GM19328 (cell line): ENCODE results near the gene CEP70.
"Not testable (repeated sequence)": the region's sequence is repeated elsewhere in the genome, so short reads cannot be mapped to it uniquely, and the experiment has no call there.

Source experiments
- ATAC-seq: cut with Tn5 transposase; IDR thresholded peaks from one replicate; pipeline ENCODE4 v1.9.1; 2021; ENCODE audit warnings: mild to moderate bottlenecking, moderate library complexity; ENCODE audit not compliant: unreplicated experiment

Gene CEP70

GRCh38 chr3:138455801-138456716, 138.0 kb downstream of the CEP70 start:
- no peak for ATAC-seq

GRCh38 chr3:138453940-138454339, 140.1 kb downstream of the CEP70 start:
- ATAC-seq = not testable (repeated sequence)

- no peak for ATAC-seq
Measured at GRCh38 chr3:138452436-138452835, 141.6 kb downstream of the CEP70 start.

- no peak for ATAC-seq
Measured at GRCh38 chr3:138451595-138452162, 142.4 kb downstream of the CEP70 start.

GRCh38 chr3:138450704-138451424, 143.2 kb downstream of the CEP70 start:
- no peak for ATAC-seq

- ATAC-seq = no peak
Measured at GRCh38 chr3:138450181-138450580, 143.9 kb downstream of the CEP70 start.

- no peak for ATAC-seq
Measured at GRCh38 chr3:138449490-138449889, 144.6 kb downstream of the CEP70 start.

- no peak for ATAC-seq
Measured at GRCh38 chr3:138448631-138449030, 145.4 kb downstream of the CEP70 start.

- ATAC-seq = no peak
Measured at GRCh38 chr3:138445654-138446053, 148.4 kb downstream of the CEP70 start.

GRCh38 chr3:138445236-138445635, 148.8 kb downstream of the CEP70 start:
- no peak for ATAC-seq
